ENCODE results near the gene ADI1. TPM values are rescaled to one million over a fixed set of nuclear protein-coding genes. Genes with fewer than 3 reads are reported as not detected.

The ADI1 gene
- total and polyA plus RNA-seq, 2 of the 8 experiments (the other 6 are each of a cell fraction or from before 2014, with no cell fraction given), result 12.2 to 40.2 TPM

GRCh38 chr2:3450385-3451010 is 68.8 kb downstream of the ADI1 start (continued):
- TF ChIP-seq MAFK (IDR thresholded peaks at IDR 0.05; ENCODE audit: low read depth, low read length) (no peak), SIN3A (conservative IDR thresholded peaks at IDR 0.05 in 1 of 2, IDR thresholded peaks at IDR 0.05 in 1 of 2; ENCODE audit: low read depth in 1 of 2, low read length in 2 of 2) (no peak), TCF12 (IDR thresholded peaks at IDR 0.05; ENCODE audit: low read depth, low read length) (no peak), BACH1 (IDR thresholded peaks at IDR 0.05; ENCODE audit: low read length) (no peak), ATF2 (IDR thresholded peaks at IDR 0.05; ENCODE audit: low read length) (no peak), JUN (IDR thresholded peaks at IDR 0.05; ENCODE audit: low read depth, low read length) (no peak)

All from H1 (cell line).